SK-N-SH treated with all-trans-retinoic acid at 6 μM for 48 hours (cell line): ENCODE measurements around the gene RSAD1.

Source experiments
- ARNTL ChIP-seq: fragments of 450-650 bp; formaldehyde crosslinking; IDR thresholded peaks from 2 replicates; pipeline ENCODE4 v1.5.0; 2020; ENCODE audit warnings: low read depth, mild to moderate bottlenecking, moderate library complexity, borderline replicate concordance
- PPARA ChIP-seq: fragments of 250-450 bp; sonication (Bioruptor Pico); IDR thresholded peaks from 2 replicates; pipeline ENCODE4 v1.5.0; 2020; ENCODE audit warnings: mild to moderate bottlenecking, borderline replicate concordance
- RARB ChIP-seq: fragments of 250-450 bp; sonication (Bioruptor Pico); IDR thresholded peaks from 2 replicates; pipeline ENCODE4 v1.8.0; 2021; ENCODE audit warnings: mild to moderate bottlenecking, moderate library complexity
- ZC3H10 ChIP-seq: fragments of 250-450 bp; sonication (Bioruptor Pico); IDR thresholded peaks from 2 replicates; pipeline ENCODE4 v1.5.1; 2021; ENCODE audit warnings: mild to moderate bottlenecking, moderate library complexity
- ZFP3 ChIP-seq: fragments of 250-450 bp; sonication (Bioruptor Pico); IDR thresholded peaks from 2 replicates; pipeline ENCODE4 v1.5.0; 2020; ENCODE audit warnings: mild to moderate bottlenecking, moderate library complexity
- ZNF8 ChIP-seq: fragments of 450-650 bp; formaldehyde crosslinking; IDR thresholded peaks from 2 replicates; pipeline ENCODE4 v1.5.0; 2020; ENCODE audit warnings: mild to moderate bottlenecking, moderate library complexity
- TF ChIP-seq, protein P1 (sequence below): fragments of 250-450 bp; sonication (Bioruptor Pico); IDR thresholded peaks from 2 replicates; pipeline ENCODE4 v1.5.1; 2020; ENCODE audit warnings: low read depth, mild to moderate bottlenecking, moderate library complexity
- TF ChIP-seq, protein P2 (sequence below): fragments of 250-450 bp; sonication (Bioruptor Pico); IDR thresholded peaks from 2 replicates; pipeline ENCODE4 v1.8.0; 2020; ENCODE audit warnings: mild to moderate bottlenecking, moderate library complexity, borderline replicate concordance

DNA sequence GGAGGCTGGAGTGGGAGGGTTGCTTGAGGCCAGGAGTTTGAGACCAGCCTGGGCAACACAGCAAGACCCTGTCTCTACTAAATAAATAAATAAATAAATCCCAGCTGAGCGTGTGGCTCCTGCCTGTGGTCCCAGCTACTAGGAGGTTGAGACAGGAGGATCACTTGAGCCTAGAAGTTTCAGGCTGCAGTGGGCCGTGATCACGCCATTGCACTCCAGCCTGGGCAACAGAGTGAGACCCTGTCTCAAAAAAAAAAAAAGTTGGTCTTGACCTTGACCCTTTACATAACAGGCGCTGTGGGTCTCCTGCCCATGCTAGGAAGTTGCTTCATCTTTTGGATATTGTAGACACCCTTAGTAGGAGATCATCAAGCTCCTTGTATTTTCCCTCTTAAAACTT lies 41.3 kb upstream of the RSAD1 start:
- no peak for TF ChIP-seq ZFP3
- TF ChIP-seq ZNF8 (CRISPR knock-in tag), result no peak
- TF ChIP-seq, protein P1, sequence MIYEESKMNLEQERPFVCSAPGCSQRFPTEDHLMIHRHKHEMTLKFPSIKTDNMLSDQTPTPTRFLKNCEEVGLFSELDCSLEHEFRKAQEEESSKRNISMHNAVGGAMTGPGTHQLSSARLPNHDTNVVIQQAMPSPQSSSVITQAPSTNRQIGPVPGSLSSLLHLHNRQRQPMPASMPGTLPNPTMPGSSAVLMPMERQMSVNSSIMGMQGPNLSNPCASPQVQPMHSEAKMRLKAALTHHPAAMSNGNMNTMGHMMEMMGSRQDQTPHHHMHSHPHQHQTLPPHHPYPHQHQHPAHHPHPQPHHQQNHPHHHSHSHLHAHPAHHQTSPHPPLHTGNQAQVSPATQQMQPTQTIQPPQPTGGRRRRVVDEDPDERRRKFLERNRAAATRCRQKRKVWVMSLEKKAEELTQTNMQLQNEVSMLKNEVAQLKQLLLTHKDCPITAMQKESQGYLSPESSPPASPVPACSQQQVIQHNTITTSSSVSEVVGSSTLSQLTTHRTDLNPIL (CRISPR knock-in tag), result no peak
- no peak for TF ChIP-seq ZC3H10 (CRISPR knock-in tag)
- TF ChIP-seq RARB (CRISPR knock-in tag), result no peak
- no peak for TF ChIP-seq PPARA
- TF ChIP-seq, protein P2, sequence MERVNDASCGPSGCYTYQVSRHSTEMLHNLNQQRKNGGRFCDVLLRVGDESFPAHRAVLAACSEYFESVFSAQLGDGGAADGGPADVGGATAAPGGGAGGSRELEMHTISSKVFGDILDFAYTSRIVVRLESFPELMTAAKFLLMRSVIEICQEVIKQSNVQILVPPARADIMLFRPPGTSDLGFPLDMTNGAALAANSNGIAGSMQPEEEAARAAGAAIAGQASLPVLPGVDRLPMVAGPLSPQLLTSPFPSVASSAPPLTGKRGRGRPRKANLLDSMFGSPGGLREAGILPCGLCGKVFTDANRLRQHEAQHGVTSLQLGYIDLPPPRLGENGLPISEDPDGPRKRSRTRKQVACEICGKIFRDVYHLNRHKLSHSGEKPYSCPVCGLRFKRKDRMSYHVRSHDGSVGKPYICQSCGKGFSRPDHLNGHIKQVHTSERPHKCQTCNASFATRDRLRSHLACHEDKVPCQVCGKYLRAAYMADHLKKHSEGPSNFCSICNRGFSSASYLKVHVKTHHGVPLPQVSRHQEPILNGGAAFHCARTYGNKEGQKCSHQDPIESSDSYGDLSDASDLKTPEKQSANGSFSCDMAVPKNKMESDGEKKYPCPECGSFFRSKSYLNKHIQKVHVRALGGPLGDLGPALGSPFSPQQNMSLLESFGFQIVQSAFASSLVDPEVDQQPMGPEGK (CRISPR knock-in tag), result no peak
- no peak for TF ChIP-seq ARNTL (CRISPR knock-in tag)
